Astrocyte (in vitro differentiated cells and primary cell): Measurements from ENCODE around the gene HTR3C.

Experiments used
- EZH2 ChIP-seq: IDR thresholded peaks from 2 replicates; pipeline ENCODE4 v1.6.1; 2012; ENCODE audit warnings: mild to moderate bottlenecking, low read length, inconsistent platforms; ENCODE audit not compliant: insufficient read depth
- TF ChIP-seq, protein P1 (sequence below): IDR thresholded peaks from 2 replicates; pipeline ENCODE4 v1.5.1; 2011; ENCODE audit warnings: low read depth, mild to moderate bottlenecking, inconsistent platforms, low read length, moderate library complexity; ENCODE audit not compliant: insufficient read depth

DNA sequence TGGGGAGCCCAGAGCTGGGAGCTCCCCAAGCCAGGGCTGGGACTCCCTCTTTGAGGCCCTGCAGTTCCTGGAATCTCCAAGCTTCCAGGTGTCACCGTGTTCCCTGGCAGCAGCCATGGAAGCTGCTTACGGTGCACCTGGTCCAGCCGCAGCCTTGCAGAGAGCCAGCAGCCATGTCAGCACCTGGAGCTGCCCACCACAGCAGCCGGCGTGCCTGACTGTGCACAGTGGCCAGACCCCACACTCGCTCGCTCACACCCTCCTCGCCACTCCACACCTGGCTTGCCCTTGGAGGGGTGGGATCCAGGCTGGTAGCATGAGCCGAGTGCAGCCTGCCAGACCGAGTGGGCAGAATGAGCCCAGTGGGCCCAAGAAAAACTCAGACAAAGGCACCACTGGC is 29.2 kb downstream of the HTR3C start:
- TF ChIP-seq, protein P1, sequence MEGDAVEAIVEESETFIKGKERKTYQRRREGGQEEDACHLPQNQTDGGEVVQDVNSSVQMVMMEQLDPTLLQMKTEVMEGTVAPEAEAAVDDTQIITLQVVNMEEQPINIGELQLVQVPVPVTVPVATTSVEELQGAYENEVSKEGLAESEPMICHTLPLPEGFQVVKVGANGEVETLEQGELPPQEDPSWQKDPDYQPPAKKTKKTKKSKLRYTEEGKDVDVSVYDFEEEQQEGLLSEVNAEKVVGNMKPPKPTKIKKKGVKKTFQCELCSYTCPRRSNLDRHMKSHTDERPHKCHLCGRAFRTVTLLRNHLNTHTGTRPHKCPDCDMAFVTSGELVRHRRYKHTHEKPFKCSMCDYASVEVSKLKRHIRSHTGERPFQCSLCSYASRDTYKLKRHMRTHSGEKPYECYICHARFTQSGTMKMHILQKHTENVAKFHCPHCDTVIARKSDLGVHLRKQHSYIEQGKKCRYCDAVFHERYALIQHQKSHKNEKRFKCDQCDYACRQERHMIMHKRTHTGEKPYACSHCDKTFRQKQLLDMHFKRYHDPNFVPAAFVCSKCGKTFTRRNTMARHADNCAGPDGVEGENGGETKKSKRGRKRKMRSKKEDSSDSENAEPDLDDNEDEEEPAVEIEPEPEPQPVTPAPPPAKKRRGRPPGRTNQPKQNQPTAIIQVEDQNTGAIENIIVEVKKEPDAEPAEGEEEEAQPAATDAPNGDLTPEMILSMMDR, result no peak
- no peak for TF ChIP-seq EZH2
